A549 (cell line): ENCODE data around the gene CCDC159.

Source experiments
- BHLHE40 ChIP-seq: IDR thresholded peaks from 2 replicates; pipeline ENCODE4 v1.6.1; 2012; ENCODE audit warnings: low read depth, low read length, inconsistent platforms
- CTCF ChIP-seq: fragments of >200 bp; sonication (Bioruptor Twin); formaldehyde crosslinking; IDR thresholded peaks from 3 replicates; pipeline ENCODE4 v1.5.1; 2016
- MAZ ChIP-seq: fragments of 150-350 bp; IDR thresholded peaks from 2 replicates; pipeline ENCODE4 v1.6.1; 2014; ENCODE audit warnings: antibody characterized with exemption, low read depth, low read length, borderline replicate concordance
- MYC ChIP-seq: IDR thresholded peaks from 2 replicates; pipeline ENCODE4 v1.6.1; 2012; ENCODE audit warnings: mild to moderate bottlenecking, inconsistent platforms, low read length, improper control_type of control experiment, borderline replicate concordance
- NR3C1 ChIP-seq: fragments of >200 bp; sonication (Bioruptor Twin); formaldehyde crosslinking; IDR thresholded peaks from 3 replicates; pipeline ENCODE4 v1.6.1; 2017
- POLR2A ChIP-seq: IDR thresholded peaks from 2 replicates; pipeline ENCODE4 v1.6.1; 2012; ENCODE audit warnings: mild to moderate bottlenecking, low read length
- REST ChIP-seq: fragments of 200-600 bp; sonication (generic); IDR thresholded peaks from 2 replicates; pipeline ENCODE4 v1.6.1; 2016; ENCODE audit warnings: antibody characterized with exemption, mild to moderate bottlenecking, moderate library complexity
- USF2 ChIP-seq: fragments of 450-650 bp; IDR thresholded peaks from 2 replicates; pipeline ENCODE4 v1.6.1; 2014; ENCODE audit warnings: antibody characterized with exemption
- TF ChIP-seq, protein P1 (sequence below): IDR thresholded peaks from 2 replicates; pipeline ENCODE4 v1.6.1; 2012

- TF ChIP-seq CTCF (no peak), USF2 (no peak), MAZ (no peak), MYC (no peak), POLR2A (no peak), NR3C1 (no peak), BHLHE40 (no peak), REST (no peak)
- TF ChIP-seq, protein P1, sequence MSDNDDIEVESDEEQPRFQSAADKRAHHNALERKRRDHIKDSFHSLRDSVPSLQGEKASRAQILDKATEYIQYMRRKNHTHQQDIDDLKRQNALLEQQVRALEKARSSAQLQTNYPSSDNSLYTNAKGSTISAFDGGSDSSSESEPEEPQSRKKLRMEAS, result no peak
Observed at GRCh38 chr19:11306337-11306736, 40.0 kb upstream of the CCDC159 start.
